GM12892 (cell line): Measurements from ENCODE around the gene OSBPL6.

Experiments used
- POLR2A ChIP-seq: IDR thresholded peaks from 2 replicates; pipeline ENCODE4 v1.6.1; 2011; ENCODE audit warnings: low read depth, low read length, control low read depth
- POLR2AphosphoS5 ChIP-seq: IDR thresholded peaks from 2 replicates; pipeline ENCODE4 v1.6.1; 2011; ENCODE audit warnings: low read depth, low read length, control low read depth
- TAF1 ChIP-seq: IDR thresholded peaks from 2 replicates; pipeline ENCODE4 v1.6.1; 2011; ENCODE audit warnings: low read depth, mild to moderate bottlenecking, control low read depth, low read length, borderline replicate concordance

DNA sequence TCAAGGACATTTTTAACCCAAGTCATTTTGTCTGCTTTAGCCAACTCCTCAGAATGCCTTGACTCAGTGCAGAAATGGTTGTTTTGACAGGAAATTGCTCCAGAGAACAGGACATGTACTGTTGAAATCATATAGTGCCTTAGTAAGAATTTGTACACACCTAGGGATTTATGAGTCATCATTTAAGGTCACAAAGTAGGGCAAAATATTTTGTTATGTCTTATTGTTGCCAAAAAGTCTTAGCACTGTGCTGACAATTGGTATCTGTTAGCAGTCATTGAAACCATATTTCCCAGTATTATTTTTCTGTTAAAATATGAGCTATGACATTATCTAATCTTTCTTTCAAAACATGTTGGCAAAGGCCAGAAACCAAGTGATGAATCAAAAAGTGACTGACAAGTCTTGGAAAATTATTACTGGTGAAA is 104.5 kb downstream of the OSBPL6 start:
- TF ChIP-seq POLR2A (no peak), POLR2AphosphoS5 (no peak), TAF1 (no peak)
